Right cardiac atrium (tissue), 5 donors: ENCODE results near the gene COA5. TPM values are rescaled to one million over a fixed set of nuclear protein-coding genes. Genes with fewer than 3 reads are reported as not detected.

Experiments
- ATAC-seq, 2 donors: fragments of 200-7000 bp; cut with Tn5 transposase; one replicate each; pipeline versions ENCODE4 v1.8.0 to v1.9.1; 2020; ENCODE audit warnings: moderate library complexity in 2 of 2, mild to moderate bottlenecking in 1 of 2
- DNase-seq, 3 donors: peaks; one replicate each; pipeline ENCODE4 v3.0.0-alpha.2; 2020
- H3K27ac ChIP-seq: one replicate; pipeline ENCODE4 v1.5.1; 2013; ENCODE audit warnings: mild to moderate bottlenecking, low read length, control low read depth, moderate library complexity
- H3K27me3 ChIP-seq: one replicate; pipeline ENCODE4 v1.6.1; 2013; ENCODE audit not compliant: control insufficient read depth, insufficient read depth
- H3K4me1 ChIP-seq: one replicate; pipeline ENCODE4 v1.6.1; 2013; ENCODE audit warnings: low read length; ENCODE audit not compliant: control insufficient read depth, insufficient read depth
- H3K4me3 ChIP-seq: one replicate; pipeline ENCODE4 v1.5.1; 2013; ENCODE audit warnings: low read length, control low read depth
- H3K9me3 ChIP-seq: one replicate; pipeline ENCODE4 v1.6.1; 2013; ENCODE audit warnings: low read length; ENCODE audit not compliant: control insufficient read depth
- whole genome bisulfite sequencing: extraction: QIAGEN DNeasy Blood & Tissue Kit; methylation state at CpG from one replicate; pipeline ENCODE4 v1.1.7; 2013; 5-methylcytosine and 5-hydroxymethylcytosine counted together
- intact Hi-C, 4 donors: fragments of 100-400 bp; cut with DNase I; formaldehyde crosslinking; loops; one replicate each; pipeline versions ENCODE4 v1.11.0 to v1.14.0; 2022 to 2023
- polyA plus RNA-seq: library from polyadenylated mRNA; stranded (reverse); fragments of 200-250 nt; gene quantifications from one replicate; pipeline ENCODE4 v1.2.3, GENCODE V29; 2013
- total RNA-seq, 4 donors: library from RNA; stranded (reverse); fragmentation: NEBNext Ultra II Directional; extraction: Animal tissue kit (Norgen Biotek cat#: 25700); gene quantifications; one replicate each; pipeline ENCODE4 v1.2.1, GENCODE V29; 2021
- donor health status: healthy with polysubstance abuse.
- donor health status: DM: no; HTN: yes; CAD: no.
- donor health status: DM: no; HTN: no; CAD: no.
- donor health status: DM: no; HTN: yes; CAD: no; lungs with severe emphysema.
- donor health status: DM: yes; HTN: yes; CAD: no.

The COA5 gene
- total and polyA plus RNA-seq, 5 donors: 24.8 to 37.4 (median 30.3) TPM

DNA sequence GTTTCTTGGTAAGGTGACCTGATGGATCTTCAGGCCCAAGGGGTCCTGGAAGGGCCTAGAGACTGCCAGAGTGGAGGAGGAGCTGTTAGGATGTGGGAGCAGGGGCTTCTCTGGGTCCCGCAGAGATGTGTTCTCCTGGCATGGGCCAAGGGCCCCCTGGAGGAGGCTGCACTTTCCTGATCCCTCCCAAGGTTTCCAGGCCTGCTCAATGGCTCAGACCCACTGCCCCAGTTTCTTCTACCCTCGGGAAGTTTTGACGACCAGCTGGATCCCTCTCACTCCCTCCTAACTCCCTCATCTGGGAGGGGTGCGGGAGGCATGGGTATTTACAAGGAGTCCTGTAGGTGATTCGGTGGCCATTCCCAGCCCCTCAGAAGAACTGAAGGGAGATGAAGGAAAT, 36.1 kb downstream of the COA5 start:
- ATAC-seq: no peak
- WGBS: 84% methylated on average over 5 of the region's 5 CpGs
- intact Hi-C loops: loop anchor here in 3 of 4 donors (10.0 kb wide), 2 partner anchors 127 to 157 kb away; partner anchors contain the start of gene INPP4A (in 1 of the 3)

DNA sequence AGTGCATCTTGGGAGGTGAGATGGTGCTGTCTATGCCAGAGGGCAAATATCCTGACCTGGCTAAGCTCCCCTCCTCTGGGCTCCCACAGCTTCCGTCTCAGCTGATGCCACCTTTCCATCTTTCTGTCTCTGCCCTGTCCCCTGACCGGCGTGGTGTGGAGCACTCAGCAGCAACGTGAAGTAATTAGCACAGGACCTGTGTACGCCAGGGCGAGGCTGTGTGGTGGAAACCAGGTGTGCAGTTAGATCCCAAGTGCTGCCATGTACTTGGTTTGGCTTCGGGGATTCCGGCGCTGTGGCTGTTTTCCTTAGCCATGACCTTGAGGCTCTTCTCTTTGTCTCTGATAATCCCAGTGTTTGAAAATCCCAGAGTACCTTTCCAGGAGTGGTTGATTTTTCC, 36.5 kb downstream of the COA5 start:
- DNase-seq: no peak
- Histone ChIP-seq H3K4me3 (no peak overlapping the region), H3K9me3 (no peaks in the 10 kb centered on the region), H3K27ac (no peak overlapping the region), H3K27me3 (no peaks in the 10 kb centered on the region), H3K4me1 (no peaks in the 10 kb centered on the region)
- intact Hi-C loops: loop anchor here in 3 of 4 donors (10.0 kb wide), 2 partner anchors 127 to 157 kb away; partner anchors contain the start of gene INPP4A (in 1 of the 3)
- WGBS: 98% methylated on average over 9 of the region's 9 CpGs
- no peak for ATAC-seq

More for the DNA sequence above, 36.1 kb downstream of the COA5 start:
- no peak for DNase-seq
- no peak overlapping the region for H3K4me3 ChIP-seq
- H3K27ac ChIP-seq: no peak overlapping the region
- no peaks in the 10 kb centered on the region for H3K9me3 ChIP-seq
- no peaks in the 10 kb centered on the region for H3K4me1 ChIP-seq
- H3K27me3 ChIP-seq: no peaks in the 10 kb centered on the region

DNA sequence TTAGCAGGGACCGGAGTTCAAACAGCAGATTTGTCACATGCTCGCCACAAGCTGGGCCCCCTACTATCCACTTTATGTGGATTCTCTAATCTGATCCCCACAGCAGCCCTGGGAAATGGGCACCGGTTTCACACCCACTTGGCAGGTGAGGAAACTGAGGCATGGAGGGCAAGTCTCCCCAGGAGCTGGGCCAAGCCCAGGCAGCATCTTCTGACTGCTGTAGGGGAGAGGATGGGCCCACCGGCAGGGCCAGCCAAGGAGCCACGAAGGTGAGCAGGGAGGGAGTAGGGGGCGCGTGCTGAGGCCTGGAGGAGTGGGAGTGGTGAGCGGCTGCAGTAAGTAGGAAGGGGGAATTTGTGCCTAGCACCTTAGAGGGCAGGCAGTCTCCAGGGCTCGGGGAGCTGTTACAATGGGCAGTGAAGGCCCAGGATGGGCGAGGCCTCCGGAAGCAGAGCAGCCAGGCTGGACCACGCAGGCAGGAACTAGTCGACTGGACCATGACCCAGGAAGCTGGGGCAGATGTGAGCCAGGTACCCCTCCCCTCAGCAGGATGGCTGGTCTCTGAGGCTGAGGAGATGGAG, 37.1 kb downstream of the COA5 start:
- no peaks in the 10 kb centered on the region for H3K4me1 ChIP-seq
- no peaks in the 10 kb centered on the region for H3K27me3 ChIP-seq
- intact Hi-C loops: loop anchor here in 3 of 4 donors (10.0 kb wide), 2 partner anchors 126 to 156 kb away; partner anchors contain the start of gene INPP4A (in 1 of the 3)
- ATAC-seq (no peak), DNase-seq (no peak)
- H3K9me3 ChIP-seq: no peaks in the 10 kb centered on the region
- no peak overlapping the region for H3K4me3 ChIP-seq
- WGBS: 87% methylated on average over 13 of the region's 13 CpGs
- no peak overlapping the region for H3K27ac ChIP-seq

DNA sequence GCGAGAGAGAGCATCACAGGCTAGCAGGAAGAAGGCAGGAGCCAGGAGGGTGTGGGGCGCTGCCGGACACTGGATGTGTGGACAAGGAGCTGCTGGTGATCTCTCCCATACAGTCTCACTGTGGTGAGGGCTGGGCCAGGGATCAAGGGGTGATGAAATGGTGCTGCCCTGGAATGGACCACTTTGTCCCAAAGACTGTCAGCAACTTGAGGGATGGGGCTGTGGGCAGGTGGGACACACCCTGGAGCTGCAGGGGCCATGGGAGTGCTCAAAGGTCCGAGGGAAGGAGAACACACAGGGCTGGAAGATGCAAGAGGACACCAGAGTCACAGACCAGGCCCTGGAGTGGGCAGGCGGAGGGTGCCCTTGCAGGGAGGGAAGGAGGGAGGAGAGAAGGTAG, 38.0 kb downstream of the COA5 start:
- Histone ChIP-seq H3K27ac (no peak overlapping the region), H3K27me3 (no peaks in the 10 kb centered on the region), H3K4me3 (no peak overlapping the region), H3K9me3 (no peaks in the 10 kb centered on the region), H3K4me1 (no peaks in the 10 kb centered on the region)
- ATAC-seq (no peak), DNase-seq (no peak)
- intact Hi-C loops: loop anchor here in 3 of 4 donors (10.0 kb wide), 2 partner anchors 126 to 156 kb away; partner anchors contain the start of gene INPP4A (in 1 of the 3)
- WGBS: 96% methylated on average over 5 of the region's 5 CpGs

DNA sequence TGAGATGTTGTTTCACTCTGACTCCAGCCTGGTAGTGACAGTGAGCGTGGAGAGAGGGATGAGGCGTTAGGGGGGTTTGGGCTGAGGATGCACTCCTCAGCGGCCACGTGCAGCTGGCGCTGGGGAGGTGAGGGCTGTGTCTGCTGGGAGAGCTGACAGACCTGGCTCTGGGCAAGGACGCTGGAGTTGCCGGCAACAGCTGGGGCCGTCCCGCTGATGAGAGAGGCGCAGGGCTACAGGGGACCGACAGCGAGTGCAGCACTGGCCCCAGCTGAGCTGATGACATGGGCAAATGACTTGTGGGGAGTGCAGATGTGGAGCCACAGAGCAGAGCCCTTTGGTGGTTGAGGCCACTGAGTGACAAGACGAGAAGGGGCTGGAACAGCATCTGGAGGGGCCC, 38.4 kb downstream of the COA5 start:
- DNase-seq (no peak), ATAC-seq (no peak)
- H3K9me3 ChIP-seq: no peaks in the 10 kb centered on the region
- H3K27ac ChIP-seq: no peak overlapping the region
- no peaks in the 10 kb centered on the region for H3K27me3 ChIP-seq
- H3K4me1 ChIP-seq: no peaks in the 10 kb centered on the region
- no peak overlapping the region for H3K4me3 ChIP-seq
- 95% methylated on average over 13 of the region's 13 CpGs for WGBS
- intact Hi-C loops: loop anchor here in 3 of 4 donors (10.0 kb wide), 2 partner anchors 125 to 155 kb away; partner anchors contain the start of gene INPP4A (in 2 of the 3)

DNA sequence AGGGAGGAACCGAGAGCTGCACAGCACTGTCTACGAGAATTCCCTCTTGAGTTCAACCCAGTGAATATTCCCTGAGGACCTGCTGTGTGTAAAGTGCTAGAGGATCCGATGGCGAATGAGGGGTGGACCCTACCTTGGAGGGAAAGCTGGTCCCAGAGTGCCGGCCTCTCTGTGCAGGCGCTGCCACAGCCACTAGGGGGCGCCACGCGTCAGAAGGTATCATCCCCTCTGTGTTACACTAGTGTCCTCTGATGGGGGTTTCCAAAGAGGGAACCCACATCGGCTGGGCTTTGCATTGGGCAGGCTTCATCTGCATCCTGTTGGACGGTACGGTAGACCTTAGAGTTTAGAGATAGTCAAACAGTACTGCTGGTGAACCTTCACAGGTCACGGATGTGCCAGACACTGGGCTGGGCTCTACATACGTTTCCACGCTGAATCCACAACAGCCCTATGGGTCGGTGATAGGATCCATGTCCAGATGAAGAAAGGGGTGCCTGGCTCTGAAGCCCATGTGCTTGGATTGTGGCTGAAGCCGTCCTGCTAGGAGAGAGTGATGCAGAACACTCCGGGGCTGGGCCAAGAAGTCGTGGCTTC, 39.0 kb downstream of the COA5 start:
- ATAC-seq: peak in 1 of 2 donors; percentile 43
- Histone ChIP-seq H3K27me3 (no peaks in the 10 kb centered on the region), H3K27ac (no peak overlapping the region), H3K4me3 (no peak overlapping the region), H3K4me1 (no peaks in the 10 kb centered on the region), H3K9me3 (no peaks in the 10 kb centered on the region)
- peak; percentile 46 to 82 (median 81) for DNase-seq
- intact Hi-C loops: loop anchor here in 1 of 4 donors (10.0 kb wide), 1 partner anchor 124 kb away; the partner anchor contains the start of gene INPP4A
- WGBS: 70% methylated on average over 19 of the region's 19 CpGs

DNA sequence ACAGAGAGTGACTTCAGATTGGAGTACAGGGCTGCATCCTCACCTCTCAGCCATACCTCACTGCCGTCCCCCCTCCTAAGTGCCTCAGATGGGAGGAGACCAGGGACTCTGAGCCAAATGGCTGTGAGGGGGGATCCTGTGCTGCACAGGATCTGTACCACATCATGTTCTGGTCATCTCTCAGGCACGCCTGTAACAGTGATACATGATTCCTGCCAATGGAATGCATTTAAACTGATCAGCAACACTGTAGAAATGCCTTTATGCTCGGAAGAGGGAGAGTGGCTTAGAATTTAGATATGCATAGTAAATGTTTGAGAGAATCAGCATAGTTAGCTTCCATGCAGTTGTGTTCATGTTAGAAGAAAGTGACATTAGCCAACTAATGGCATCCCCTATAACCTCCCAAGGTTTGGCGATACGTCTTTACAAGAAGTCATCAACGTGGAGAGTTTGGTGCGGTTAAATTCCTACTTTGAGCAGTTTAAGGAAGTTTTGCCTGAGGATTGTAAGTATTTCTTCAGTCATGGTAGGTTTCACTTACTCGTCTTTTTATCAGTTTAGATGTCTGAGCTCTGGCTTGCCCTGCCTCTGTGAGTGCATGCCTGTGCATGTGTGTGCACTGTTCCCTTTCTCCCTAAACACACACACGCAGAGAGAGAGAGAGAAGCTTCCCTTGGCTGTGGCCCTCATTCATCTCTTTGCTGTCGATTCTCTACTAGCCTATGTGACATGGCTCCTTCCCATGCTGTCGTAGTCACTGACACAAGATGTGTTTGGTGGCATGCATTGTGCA, 40.0 kb downstream of the COA5 start:
- Histone ChIP-seq H3K9me3 (no peaks in the 10 kb centered on the region), H3K4me1 (no peaks in the 10 kb centered on the region), H3K27me3 (no peaks in the 10 kb centered on the region), H3K4me3 (no peak overlapping the region), H3K27ac (no peak overlapping the region)
- ATAC-seq: no peak
- DNase-seq: no peak
- intact Hi-C loops: loop anchor here in 1 of 4 donors (10.0 kb wide), 1 partner anchor 124 kb away; the partner anchor contains the start of gene INPP4A
- 93% methylated on average over 11 of the region's 11 CpGs for WGBS

DNA sequence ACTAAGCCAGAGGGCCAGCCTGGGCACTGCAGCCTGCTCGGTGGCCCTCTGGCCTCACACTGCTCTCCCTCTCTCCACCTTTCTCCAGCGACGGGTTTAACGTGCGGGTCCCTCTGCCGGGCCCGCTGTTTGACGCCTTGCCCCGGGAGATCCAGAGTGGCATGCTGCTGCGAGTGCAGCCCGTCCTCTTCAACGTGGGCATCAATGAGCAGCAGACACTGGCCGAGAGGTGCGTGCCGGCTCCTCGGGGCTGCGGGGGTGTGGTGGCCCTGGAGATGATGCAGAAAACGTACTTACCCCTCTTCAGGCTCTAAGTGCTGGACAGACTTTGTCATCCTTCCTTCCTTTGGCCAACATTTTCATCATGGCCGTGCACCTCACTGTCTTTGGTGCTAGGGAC, 42.4 kb downstream of the COA5 start:
- Histone ChIP-seq H3K9me3 (no peaks in the 10 kb centered on the region), H3K27me3 (no peaks in the 10 kb centered on the region), H3K4me1 (peaks cover 10% of the 10 kb centered on the region), H3K27ac (no peak overlapping the region), H3K4me3 (no peak overlapping the region)
- WGBS: 95% methylated on average over 19 of the region's 19 CpGs
- no peak for DNase-seq
- ATAC-seq: no peak
- intact Hi-C loops: loop anchor here in 1 of 4 donors (10.0 kb wide), 1 partner anchor 121 kb away; the partner anchor contains the start of gene INPP4A

DNA sequence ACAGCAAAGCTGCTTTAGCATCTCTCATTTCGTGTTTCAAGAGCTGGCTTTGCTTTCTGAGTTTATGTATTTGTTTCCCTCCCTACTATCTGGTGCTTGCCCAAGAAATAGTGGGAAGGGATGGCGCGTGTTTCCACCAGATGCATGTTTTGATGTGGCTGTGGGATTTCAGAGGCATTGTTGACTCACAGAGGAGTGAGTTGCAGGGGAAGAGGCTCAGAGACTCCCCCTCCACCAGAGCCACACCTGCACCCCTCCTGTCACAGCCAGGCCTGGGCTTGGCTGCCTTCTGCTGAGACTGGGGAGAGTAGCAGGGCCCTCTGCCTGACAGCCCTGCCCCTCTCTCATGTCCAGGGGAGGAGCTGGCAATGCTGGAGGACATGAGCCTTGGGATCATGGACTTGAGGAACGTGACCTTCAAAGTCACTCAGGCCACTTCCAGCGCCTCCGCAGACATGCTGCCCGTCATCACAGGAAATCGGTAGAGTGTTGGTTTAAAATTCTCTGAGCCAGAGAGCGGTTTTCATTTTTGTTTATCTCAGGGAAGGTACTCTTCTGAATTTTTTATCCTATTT, 42.9 kb downstream of the COA5 start:
- intact Hi-C loops: loop anchor here in 1 of 4 donors (10.0 kb wide), 1 partner anchor 121 kb away; the partner anchor contains the start of gene INPP4A
- Histone ChIP-seq H3K27me3 (no peaks in the 10 kb centered on the region), H3K9me3 (no peaks in the 10 kb centered on the region), H3K4me3 (no peak overlapping the region), H3K27ac (no peak overlapping the region), H3K4me1 (peaks cover 10% of the 10 kb centered on the region)
- DNase-seq (no peak), ATAC-seq (no peak)
- 81% methylated on average over 9 of the region's 9 CpGs for WGBS

DNA sequence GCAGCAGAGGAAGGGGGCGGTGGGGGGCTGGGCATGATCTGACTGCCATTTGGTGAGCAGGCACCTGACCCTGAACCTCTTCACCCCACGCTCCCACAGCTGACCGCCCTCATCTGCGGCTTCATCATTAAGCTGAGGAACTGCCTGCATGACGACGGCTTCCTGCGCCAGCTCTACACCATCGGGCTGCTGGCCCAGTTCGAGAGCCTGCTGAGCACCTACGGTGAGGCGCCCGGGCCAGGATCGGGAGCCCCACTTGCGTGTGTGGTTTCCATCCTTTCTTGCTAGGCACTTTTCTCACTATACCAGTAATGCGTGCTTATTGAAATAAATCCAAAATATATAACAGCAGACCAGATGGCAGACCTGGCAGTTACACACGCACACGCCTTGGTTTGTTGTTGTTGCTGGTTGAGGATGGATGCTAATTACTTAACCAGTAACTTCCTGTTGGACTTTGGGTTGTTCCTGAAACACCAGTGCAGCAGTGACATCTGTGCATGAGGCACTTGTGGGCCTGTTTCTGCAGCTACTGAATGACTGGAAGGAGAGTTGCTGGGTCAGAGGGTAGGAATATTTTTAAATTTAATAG, 43.7 kb downstream of the COA5 start:
- Histone ChIP-seq H3K4me3 (no peak overlapping the region), H3K9me3 (no peaks in the 10 kb centered on the region), H3K27me3 (no peaks in the 10 kb centered on the region), H3K27ac (no peak overlapping the region), H3K4me1 (peaks cover 12% of the 10 kb centered on the region)
- WGBS: 74% methylated on average over 17 of the region's 17 CpGs
- intact Hi-C loops: loop anchor here in 1 of 4 donors (10.0 kb wide), 1 partner anchor 120 kb away; the partner anchor contains the start of gene INPP4A
- no peak for DNase-seq
- no peak for ATAC-seq
